Hair follicular keratinocyte (primary cell): Measurements from ENCODE around the gene FAM114A1. TPM values are rescaled to one million over a fixed set of nuclear protein-coding genes. Genes with fewer than 3 reads are reported as not detected.

Experiments
- total RNA-seq: library from RNA; depleted of rRNA; stranded (reverse); fragments of >200 nt; gene quantifications from 2 replicates; pipeline ENCODE4 v1.2.3, GENCODE V29; 2015

FAM114A1 gene
- total RNA-seq = 71.3 and 76.6 TPM in 2 replicates

GRCh38 chr4:38867478-38868058 is at the start of gene FAM114A1:
Gene FAM114A1, plus strand, starts transcription at chr4:38867806. Its CDS starts 10,273 bp downstream, at chr4:38878079.

DNA sequence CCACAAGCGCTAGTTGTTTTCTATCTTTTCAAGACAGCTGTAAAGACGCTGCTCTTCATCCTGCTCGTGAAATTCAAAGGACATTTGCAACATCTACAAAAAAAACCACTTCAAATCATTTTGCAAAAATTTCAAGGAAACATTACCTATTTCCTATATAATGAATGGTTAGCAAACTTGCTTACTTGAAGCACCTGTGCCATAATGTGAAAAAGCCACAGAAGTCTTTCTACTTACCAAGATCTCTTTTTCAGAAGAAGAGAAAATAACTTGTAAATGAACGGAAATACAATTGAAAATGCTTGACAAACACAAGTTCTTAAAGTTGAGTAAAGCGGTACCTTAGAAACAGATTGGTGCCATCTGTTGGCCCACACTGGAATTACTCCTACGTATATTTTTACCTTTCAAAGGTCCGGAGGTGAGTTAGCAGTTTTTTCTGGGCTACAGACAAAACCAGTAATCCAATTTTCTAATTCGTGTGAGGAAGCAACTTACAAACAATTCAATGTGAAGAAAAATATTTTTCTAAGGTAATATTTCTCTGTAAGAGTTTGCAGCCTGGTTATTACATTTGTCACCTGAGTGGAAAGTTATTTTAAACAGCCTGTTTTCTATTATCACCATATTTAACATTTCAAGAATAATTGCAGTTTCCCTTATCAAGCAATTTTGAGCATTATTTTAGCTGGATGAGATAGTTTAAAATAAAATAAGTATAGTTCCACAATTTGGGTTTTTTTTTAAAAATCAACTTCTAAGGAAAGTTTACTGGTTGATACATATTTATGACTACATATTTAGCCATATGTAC is 10.9 kb upstream of the FAM114A1 start, which contains the start of gene TLR6:
Gene TLR6, minus strand, starts transcription at position 294 of the 814 bp plus-strand sequence. CDS start 27,344 bp downstream, outside the sequence.

Other genes starting within 250 kb of the FAM114A1 start
- 14.1 and 21.8 TPM in 2 replicates for gene KLF3, start 203.6 kb upstream of the FAM114A1 start, total RNA-seq
- not detected in 2 replicates for gene TLR10, start 84.8 kb upstream of the FAM114A1 start, total RNA-seq
- 0.61 and 2.4 TPM in 2 replicates for gene TLR1, start 63.0 kb upstream of the FAM114A1 start, total RNA-seq
- gene TLR6, start 11.0 kb upstream of the FAM114A1 start, total RNA-seq = 1.9 and 2.0 TPM in 2 replicates
- 5.6 and 6.5 TPM in 2 replicates for gene TMEM156, start 164.6 kb downstream of the FAM114A1 start, total RNA-seq
- gene KLHL5, start 194.4 kb downstream of the FAM114A1 start, total RNA-seq = 40.0 and 52.6 TPM in 2 replicates